DMS79 (cell line): ENCODE measurements around the gene CD63.

Source experiments
- DNase-seq: peaks from one replicate; lab custom pipeline; 2025; lab: John Stamatoyannopoulos, UW

Gene CD63

DNA sequence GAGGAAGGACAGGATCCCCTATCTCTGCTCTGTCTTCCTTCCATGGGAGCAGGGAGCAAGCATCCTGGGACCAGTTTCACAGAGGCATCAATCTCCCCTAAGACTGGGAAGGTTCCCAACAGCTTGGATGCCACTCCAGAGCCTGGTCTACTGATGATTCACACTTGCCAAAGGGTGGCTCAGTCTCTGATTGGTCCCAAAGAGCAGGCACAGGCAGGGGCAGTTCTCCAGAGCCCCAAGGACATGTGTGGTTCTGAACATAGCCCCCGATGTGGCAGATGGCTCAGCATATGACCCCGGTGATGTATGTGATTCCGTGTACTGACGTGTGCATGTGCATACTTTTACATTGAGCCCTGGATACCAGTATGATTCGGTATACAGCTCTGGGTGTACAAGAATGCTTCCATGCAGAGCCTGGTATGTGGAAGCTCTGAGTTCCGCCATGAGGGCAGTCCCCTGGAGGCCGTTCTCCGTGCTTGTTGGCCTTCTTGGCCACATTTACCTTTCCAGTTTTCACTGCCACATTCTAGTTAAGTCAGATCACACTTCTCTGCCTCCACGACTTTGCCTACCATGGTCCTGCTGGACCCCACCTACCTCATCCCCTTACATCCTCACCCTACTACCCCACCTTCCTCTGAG lies 42.3 kb downstream of the CD63 start:
- no peak for DNase-seq

GRCh38 chr12:55685671-55686070 lies 43.1 kb downstream of the CD63 start:
- DNase-seq = no peak

DNA sequence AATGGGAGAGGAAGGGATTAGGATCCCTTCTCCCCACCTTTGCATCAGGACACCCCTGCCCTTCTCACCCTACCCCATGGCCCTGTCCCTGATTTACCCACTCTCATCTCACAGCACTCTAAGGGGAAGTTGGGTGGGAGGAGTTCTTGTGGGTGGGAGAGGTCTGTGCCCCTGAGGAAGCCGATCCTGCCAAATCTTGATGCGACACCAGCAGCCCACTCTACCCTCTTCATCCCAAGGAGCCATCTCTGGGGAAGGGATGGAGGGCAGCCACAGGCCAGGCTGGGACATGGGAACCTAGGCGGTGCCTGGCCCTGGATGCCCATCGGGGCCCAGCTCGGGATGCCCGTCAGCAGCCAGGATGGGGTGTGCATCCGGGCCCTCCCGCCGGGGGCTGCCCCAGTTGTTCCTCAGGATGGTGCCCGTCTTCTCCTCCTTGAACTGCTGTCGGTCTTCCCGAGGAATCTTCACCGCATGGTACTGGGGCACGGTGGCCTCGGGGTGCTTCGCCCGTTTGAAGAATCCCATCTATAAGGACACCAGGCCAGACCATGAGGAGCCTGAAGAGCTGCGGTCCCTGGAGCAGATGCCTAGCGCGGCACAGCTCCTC lies 43.9 kb downstream of the CD63 start:
- no peak for DNase-seq

DNA sequence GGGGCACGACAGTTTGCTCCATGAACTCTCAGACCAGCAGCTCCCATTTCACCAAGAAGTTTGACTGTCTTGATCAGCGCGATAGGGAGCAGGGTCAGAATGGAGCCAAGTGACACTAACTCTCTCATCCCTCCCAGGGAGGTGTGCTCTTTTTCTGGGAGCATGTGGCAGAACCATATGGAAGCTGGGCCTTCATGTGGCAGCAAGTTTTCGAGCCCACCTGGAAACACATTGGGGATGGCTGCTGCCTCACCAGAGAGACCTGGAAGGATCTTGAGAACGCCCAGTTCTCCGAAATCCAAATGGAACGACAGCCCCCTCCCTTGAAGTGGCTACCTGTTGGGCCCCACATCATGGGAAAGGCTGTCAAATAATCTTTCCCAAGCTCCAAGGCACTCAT lies 45.1 kb downstream of the CD63 start:
- DNase-seq = no peak

DNA sequence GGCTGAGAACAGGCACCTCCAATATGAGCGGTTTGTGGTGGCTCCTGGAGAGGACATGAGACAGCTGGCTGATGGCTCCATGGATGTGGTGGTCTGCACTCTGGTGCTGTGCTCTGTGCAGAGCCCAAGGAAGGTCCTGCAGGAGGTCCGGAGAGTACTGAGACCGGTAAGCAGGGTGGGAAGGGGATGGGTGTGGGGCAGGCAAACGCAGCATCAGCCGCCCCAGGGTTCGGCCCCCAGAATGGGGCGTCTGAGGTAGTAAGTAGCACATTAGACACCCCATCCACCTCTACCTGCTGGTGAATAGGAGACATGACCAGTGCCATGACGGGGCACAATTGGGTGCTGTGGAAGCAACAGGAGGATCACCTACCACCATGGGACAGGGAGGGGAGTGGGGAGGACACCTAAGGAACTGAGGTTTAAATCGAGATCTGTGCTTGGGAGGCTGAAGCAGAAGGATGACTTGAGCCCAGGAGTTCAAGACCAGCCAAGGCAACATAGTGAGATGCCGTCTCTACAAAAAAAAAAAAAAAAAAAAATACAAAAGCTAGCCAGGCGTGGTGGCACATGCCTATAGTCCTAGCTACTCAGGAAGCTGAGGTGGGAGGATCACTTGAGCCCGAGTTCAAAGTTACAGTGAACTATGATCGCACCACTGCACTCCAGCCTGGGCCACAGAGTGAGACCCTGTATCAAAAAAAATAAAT lies 46.6 kb downstream of the CD63 start:
- no peak for DNase-seq

- no peak for DNase-seq
Observed at GRCh38 chr12:55681142-55682077, 47.4 kb downstream of the CD63 start.

- no peak for DNase-seq
Observed at GRCh38 chr12:55679691-55680090, 49.1 kb downstream of the CD63 start.

- DNase-seq = no peak
Observed at GRCh38 chr12:55676707-55677106, 52.1 kb downstream of the CD63 start.

DNA sequence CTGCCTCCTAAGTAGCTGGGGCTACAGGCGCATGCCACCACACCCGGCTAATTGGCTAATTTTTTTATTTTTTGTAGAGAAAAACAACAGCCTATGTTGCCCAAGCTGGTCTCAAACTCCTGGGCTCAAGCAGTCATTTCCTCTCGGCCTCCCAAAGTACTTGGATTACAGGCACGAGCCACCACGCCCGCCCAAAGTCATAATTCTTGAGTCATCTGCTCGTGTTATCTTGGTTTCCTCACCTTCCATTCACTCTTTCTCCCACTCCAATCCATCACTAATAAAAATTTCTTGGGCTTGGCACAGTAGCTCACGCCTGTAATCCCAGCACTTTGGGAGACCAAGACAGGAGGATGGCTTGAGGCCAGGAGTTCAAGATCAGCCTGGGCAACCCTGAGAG lies 53.1 kb downstream of the CD63 start:
- DNase-seq = no peak
